ENCODE data around the gene SHISA6. TPM values are rescaled to one million over a fixed set of nuclear protein-coding genes. Genes with fewer than 3 reads are reported as not detected.

Gene SHISA6
- total RNA-seq, 2 donors from 2014 or later, result 0.07 TPM; not detected in 1

DNA sequence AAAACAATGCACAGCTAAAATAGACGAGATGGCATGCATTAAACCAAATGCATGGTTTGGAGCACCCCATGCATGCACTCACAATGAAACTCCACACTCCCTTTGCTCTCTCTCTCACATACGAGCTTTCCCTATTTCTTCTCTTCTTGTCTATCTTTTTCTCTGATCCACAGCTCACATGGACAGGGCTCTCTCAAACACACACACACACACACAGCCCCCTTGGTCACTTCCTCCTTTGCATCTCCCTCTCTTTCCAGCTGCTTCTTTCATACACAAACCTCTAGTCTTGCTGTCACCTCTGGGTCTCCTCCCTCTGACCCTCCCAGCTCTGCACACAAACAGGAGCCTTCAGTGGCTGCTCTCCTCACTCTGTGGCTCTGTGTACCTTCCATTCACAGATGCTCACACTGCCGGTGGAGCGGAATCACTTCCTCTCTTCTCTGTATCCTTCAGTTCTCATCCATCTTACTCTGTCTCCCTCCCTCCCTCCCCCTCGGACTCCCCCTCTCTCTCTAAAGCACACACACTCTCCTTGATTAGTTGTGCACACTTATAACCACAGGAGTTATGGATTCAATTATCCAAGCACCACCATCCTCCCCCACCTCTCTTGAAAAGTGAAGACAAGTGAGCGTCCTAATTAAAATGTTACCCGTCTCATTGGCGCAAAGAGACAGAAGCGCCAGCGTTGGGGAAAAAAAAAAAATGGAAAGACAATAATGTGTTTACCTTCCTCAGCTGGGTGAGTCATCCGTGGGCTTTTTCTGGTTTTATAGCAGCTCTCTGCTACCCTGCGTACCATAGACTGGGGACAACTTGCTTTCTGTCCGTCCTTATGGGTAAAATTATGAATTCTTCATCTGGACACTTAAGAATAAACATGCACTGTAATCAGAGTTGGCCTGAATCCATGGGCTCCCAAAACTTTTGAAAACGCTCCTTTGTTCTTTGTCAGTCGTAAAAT is 90.8 kb downstream of the SHISA6 start:
- DNase-seq (ENCODE audit: low spot score), result no peak
- TF ChIP-seq, protein P1, sequence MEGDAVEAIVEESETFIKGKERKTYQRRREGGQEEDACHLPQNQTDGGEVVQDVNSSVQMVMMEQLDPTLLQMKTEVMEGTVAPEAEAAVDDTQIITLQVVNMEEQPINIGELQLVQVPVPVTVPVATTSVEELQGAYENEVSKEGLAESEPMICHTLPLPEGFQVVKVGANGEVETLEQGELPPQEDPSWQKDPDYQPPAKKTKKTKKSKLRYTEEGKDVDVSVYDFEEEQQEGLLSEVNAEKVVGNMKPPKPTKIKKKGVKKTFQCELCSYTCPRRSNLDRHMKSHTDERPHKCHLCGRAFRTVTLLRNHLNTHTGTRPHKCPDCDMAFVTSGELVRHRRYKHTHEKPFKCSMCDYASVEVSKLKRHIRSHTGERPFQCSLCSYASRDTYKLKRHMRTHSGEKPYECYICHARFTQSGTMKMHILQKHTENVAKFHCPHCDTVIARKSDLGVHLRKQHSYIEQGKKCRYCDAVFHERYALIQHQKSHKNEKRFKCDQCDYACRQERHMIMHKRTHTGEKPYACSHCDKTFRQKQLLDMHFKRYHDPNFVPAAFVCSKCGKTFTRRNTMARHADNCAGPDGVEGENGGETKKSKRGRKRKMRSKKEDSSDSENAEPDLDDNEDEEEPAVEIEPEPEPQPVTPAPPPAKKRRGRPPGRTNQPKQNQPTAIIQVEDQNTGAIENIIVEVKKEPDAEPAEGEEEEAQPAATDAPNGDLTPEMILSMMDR (IDR thresholded peaks at IDR 0.05), result no peak
- Histone ChIP-seq H3K9me3 (no peaks in the 10 kb centered on the region), H3K4me1 (no peaks in the 10 kb centered on the region), H3K4me3 (no peak overlapping the region), H3K27ac (no peak overlapping the region), H3K27me3 (no peaks in the 10 kb centered on the region), H3K36me3 (no peaks in the 10 kb centered on the region)

GRCh38 chr17:11332706-11333105 is 91.7 kb downstream of the SHISA6 start:
- H3K36me3 ChIP-seq, result no peaks in the 10 kb centered on the region
- no peak for DNase-seq (ENCODE audit: low spot score)
- no peaks in the 10 kb centered on the region for H3K9me3 ChIP-seq
- H3K27me3 ChIP-seq, result no peaks in the 10 kb centered on the region
- H3K27ac ChIP-seq, result no peak overlapping the region
- H3K4me3 ChIP-seq, result no peak overlapping the region
- TF ChIP-seq, protein P1 (IDR thresholded peaks at IDR 0.05), result no peak
- no peaks in the 10 kb centered on the region for H3K4me1 ChIP-seq

GRCh38 chr17:11334493-11334892 is 93.5 kb downstream of the SHISA6 start:
- no peaks in the 10 kb centered on the region for H3K9me3 ChIP-seq
- no peak for DNase-seq (ENCODE audit: low spot score)
- TF ChIP-seq, protein P1 (IDR thresholded peaks at IDR 0.05), result no peak
- no peaks in the 10 kb centered on the region for H3K27me3 ChIP-seq
- H3K36me3 ChIP-seq, result no peaks in the 10 kb centered on the region
- no peak overlapping the region for H3K4me3 ChIP-seq
- no peak overlapping the region for H3K27ac ChIP-seq
- no peaks in the 10 kb centered on the region for H3K4me1 ChIP-seq

- H3K27ac ChIP-seq, result no peak overlapping the region
- TF ChIP-seq, protein P1 (IDR thresholded peaks at IDR 0.05), result no peak
These were observed 95.3 kb downstream of the SHISA6 start for GRCh38 chr17:11336290-11336689.

GRCh38 chr17:11340803-11341202 is 99.8 kb downstream of the SHISA6 start:
- TF ChIP-seq, protein P1 (IDR thresholded peaks at IDR 0.05), result no peak
- Histone ChIP-seq H3K9me3 (no peaks in the 10 kb centered on the region), H3K4me1 (no peaks in the 10 kb centered on the region), H3K27me3 (no peaks in the 10 kb centered on the region), H3K27ac (no peak overlapping the region), H3K36me3 (no peaks in the 10 kb centered on the region), H3K4me3 (no peak overlapping the region)
- DNase-seq (ENCODE audit: low spot score), result no peak

More at GRCh38 chr17:11336290-11336689, 95.3 kb downstream of the SHISA6 start:
- Histone ChIP-seq H3K4me3 (no peak overlapping the region), H3K27me3 (no peaks in the 10 kb centered on the region), H3K36me3 (no peaks in the 10 kb centered on the region), H3K4me1 (no peaks in the 10 kb centered on the region), H3K9me3 (no peaks in the 10 kb centered on the region)
- no peak for DNase-seq (ENCODE audit: low spot score)
